A204.1 (cell line): ENCODE data around the gene RASGEF1C.

ENCODE experiments used
- FAIRE-seq: peaks from 2 replicates; lab custom pipeline; 2012; peaks lifted over from hg19 to GRCh38; lab: Jason Lieb, UNC

The RASGEF1C gene

GRCh38 chr5:180209137-180209581, at the start of gene RASGEF1C:
Gene RASGEF1C, minus strand, starts transcription at chr5:180209211. Its CDS starts 71,159 bp downstream, at chr5:180138052.
- no peak for FAIRE-seq

GRCh38 chr5:180253036-180253824, 44.2 kb upstream of the RASGEF1C start:
- no peak for FAIRE-seq

GRCh38 chr5:180251887-180252286, 42.9 kb upstream of the RASGEF1C start:
- no peak for FAIRE-seq

GRCh38 chr5:180251141-180251540, 42.1 kb upstream of the RASGEF1C start:
- no peak for FAIRE-seq

GRCh38 chr5:180250329-180250728, 41.3 kb upstream of the RASGEF1C start:
- FAIRE-seq: no peak

- FAIRE-seq: no peak
Measured at GRCh38 chr5:180241600-180241999, 32.6 kb upstream of the RASGEF1C start.

GRCh38 chr5:180238631-180239030, 29.6 kb upstream of the RASGEF1C start:
- FAIRE-seq: no peak

GRCh38 chr5:180235846-180236245, 26.8 kb upstream of the RASGEF1C start:
- no peak for FAIRE-seq

- FAIRE-seq: no peak
Measured at GRCh38 chr5:180235077-180235476, 26.1 kb upstream of the RASGEF1C start.

- no peak for FAIRE-seq
Measured at GRCh38 chr5:180234271-180234670, 25.3 kb upstream of the RASGEF1C start.

- no peak for FAIRE-seq
Measured at GRCh38 chr5:180233729-180234128, 24.7 kb upstream of the RASGEF1C start.

- FAIRE-seq: no peak
Measured at GRCh38 chr5:180230017-180230416, 21.0 kb upstream of the RASGEF1C start.

- no peak for FAIRE-seq
Measured at GRCh38 chr5:180222056-180222455, 13.0 kb upstream of the RASGEF1C start.

- no peak for FAIRE-seq
Measured at GRCh38 chr5:180217797-180218196, 8.8 kb upstream of the RASGEF1C start.

GRCh38 chr5:180216646-180217171, 7.7 kb upstream of the RASGEF1C start:
- no peak for FAIRE-seq

- FAIRE-seq: no peak
Measured at GRCh38 chr5:180215783-180216630, 7.0 kb upstream of the RASGEF1C start.

- no peak for FAIRE-seq
Measured at GRCh38 chr5:180214870-180215770, 6.1 kb upstream of the RASGEF1C start.

- FAIRE-seq: no peak
Measured at GRCh38 chr5:180213657-180214207, 4.7 kb upstream of the RASGEF1C start.

- FAIRE-seq: no peak
Measured at GRCh38 chr5:180213256-180213600, 4.2 kb upstream of the RASGEF1C start.

GRCh38 chr5:180212363-180213255, 3.6 kb upstream of the RASGEF1C start:
- no peak for FAIRE-seq

- no peak for FAIRE-seq
Measured at GRCh38 chr5:180211761-180212035, 2.7 kb upstream of the RASGEF1C start.
